GM18526 (cell line): ENCODE results near the gene TTLL5.

Experiments
- POLR2A ChIP-seq: IDR thresholded peaks from 3 replicates; pipeline ENCODE4 v1.6.1; 2011; ENCODE audit not compliant: insufficient read length; ENCODE audit errors: extremely low read depth

TTLL5 gene

DNA sequence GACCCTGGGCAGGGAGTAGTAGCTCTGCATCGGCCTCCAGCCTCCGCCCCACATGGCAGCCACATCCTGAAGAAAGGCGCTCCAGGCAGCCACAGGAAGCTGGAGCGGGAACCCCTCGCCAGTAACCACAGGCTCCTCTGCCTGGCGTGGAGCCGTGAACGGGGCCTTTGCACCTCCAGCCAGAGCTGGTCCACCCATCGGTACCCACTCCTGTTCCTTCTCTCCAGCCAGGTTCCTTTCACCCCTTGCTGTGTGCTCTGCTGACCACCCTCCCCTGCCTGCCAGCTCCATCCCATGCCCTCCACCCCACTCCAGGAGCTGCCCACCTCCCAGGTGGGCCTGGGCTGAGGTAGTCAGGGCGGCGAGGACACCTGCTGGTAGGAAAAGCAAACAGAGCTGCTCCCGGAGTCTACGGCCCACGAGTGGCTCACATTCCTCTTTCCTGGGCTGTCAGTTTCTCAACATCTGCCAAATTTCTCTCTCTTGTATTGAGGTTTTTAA is 318.1 kb downstream of the TTLL5 start:
- no peak for TF ChIP-seq POLR2A

- TF ChIP-seq POLR2A: no peak
Observed at GRCh38 chr14:75979648-75980565, 318.9 kb downstream of the TTLL5 start.

- no peak for TF ChIP-seq POLR2A
Observed at GRCh38 chr14:75980856-75981255, 319.8 kb downstream of the TTLL5 start.

GRCh38 chr14:75981426-75982265 is 320.6 kb downstream of the TTLL5 start, which contains the start of gene TGFB3:
TGFB3 (minus strand) TSS chr14:75981995; CDS start chr14:75980893, 1,102 bp downstream.
- peak; percentile 23 for TF ChIP-seq POLR2A

DNA sequence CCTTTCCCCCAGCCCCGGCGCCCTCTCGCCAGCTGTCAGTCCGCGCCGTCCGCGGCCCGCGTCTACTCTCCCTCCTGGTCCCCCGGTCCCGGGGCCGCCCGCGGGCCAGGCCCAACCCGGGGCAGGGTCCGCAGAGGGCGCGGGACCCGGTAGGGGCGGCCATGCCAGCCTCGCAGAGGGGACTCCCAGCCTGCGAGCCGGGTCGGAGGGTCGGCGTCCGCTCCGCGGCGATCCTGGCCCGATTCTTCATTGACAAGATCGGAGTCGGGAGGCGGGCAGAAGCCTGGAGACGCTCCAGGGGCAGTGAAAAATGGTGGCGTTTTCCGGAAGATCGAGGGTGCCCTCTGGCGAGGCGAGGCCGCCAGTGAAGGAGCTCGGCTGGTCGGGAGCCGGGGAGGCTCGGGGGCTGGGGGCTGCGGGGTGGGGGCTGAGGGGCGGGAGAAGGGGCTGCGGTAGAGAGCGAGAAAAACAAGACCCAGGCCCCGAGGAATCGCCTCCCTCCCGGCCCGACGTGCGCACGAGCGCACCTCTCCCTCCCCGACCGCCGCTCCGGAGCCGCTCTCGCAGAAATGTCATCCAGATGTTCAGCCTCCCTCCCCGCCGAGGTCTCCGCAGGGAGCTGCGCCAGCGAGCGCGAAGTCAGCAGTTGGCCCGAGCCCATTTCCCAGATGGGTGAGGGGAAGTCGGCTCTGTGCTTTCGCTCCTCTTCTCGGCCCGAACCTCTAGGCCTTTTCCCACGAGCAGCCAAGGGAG is 321.4 kb downstream of the TTLL5 start:
- no peak for TF ChIP-seq POLR2A

GRCh38 chr14:75983019-75983358 is 321.9 kb downstream of the TTLL5 start:
- no peak for TF ChIP-seq POLR2A

GRCh38 chr14:75984674-75985073 is 323.6 kb downstream of the TTLL5 start:
- TF ChIP-seq POLR2A: no peak

- TF ChIP-seq POLR2A: no peak
Observed at GRCh38 chr14:75985618-75986438, 324.8 kb downstream of the TTLL5 start, which contains the start of gene IFT43. IFT43 (plus strand) TSS chr14:75985763; CDS start chr14:75985787, 24 bp downstream.

- no peak for TF ChIP-seq POLR2A
Observed at GRCh38 chr14:75986439-75986765, 325.4 kb downstream of the TTLL5 start.

GRCh38 chr14:75987201-75987970 is 326.3 kb downstream of the TTLL5 start:
- TF ChIP-seq POLR2A: no peak

- no peak for TF ChIP-seq POLR2A
Observed at GRCh38 chr14:75989134-75989533, 328.1 kb downstream of the TTLL5 start.

- no peak for TF ChIP-seq POLR2A
Observed at GRCh38 chr14:75990297-75990696, 329.3 kb downstream of the TTLL5 start.

DNA sequence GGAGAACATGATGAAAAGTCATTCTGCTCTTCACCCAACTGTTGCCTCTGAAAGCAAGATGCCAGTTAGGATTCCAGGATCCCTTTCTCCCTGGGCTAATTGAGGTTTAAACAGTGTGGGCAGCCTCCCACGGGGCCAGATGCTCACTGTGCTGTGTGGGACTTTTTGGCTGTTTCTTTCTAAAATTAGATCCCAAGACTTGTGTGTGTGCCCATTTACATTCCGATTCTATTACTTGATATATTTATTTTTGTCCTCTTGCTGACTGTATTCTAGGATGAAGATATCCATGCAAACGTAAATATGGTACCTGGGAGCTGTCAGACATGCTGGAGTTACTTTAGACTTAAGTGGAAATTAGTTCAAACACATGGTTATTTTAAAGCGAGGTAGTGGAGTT is 330.7 kb downstream of the TTLL5 start:
- no peak for TF ChIP-seq POLR2A
